Stimulated activated CD4-positive, alpha-beta T cell treated with anti-CD3 and anti-CD28 coated beads, Interleukin-15, amount 100 ng/mL, for 24 hours (primary cell): ENCODE data around the gene RALA.

Source experiments
- DNase-seq: peaks from one replicate; pipeline ENCODE4 v3.0.0-alpha.2; 2020

RALA gene

GRCh38 chr7:39623047-39623731 lies at the start of gene RALA:
Gene RALA (plus strand): TSS chr7:39623572. CDS start chr7:39686668, 63,096 bp downstream.
- peak; percentile 94 for DNase-seq

- DNase-seq = no peak
Measured at GRCh38 chr7:39574673-39575349, 48.6 kb upstream of the RALA start.

- DNase-seq = no peak
Measured at GRCh38 chr7:39577229-39577874, 46.0 kb upstream of the RALA start.

DNA sequence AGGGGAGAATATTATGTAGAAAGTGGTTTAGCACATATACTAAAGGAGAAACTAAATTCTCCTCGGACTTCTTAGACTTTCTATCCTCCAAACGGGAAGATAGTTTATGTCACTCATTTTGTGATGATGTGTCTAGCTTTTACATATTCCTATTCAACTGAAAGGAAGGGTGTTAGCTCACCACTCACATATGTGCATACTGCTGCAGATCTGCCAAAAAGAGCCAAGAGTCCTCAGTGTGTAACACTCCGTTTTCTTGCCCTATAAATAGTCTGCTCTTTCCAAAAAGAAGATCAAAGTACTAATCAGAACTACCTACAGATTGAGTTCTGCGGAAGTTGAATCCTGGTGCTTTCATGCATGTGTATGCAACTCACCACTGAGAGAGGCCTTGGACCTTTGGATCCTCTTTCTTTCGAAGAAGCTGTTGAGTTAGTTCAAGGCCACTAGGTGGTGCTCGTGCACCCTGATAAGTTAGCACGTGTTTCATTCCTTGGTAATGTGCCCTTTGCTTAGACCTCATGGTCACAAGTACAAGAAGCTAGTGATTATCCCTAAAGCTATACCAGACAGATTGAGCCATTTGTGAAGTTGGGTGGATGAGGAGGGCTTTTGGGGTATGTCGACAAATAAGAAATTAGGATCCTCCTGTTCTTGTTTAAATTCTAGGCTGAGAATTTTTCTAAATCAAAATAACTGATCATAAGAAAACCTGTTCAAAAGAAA lies 43.1 kb upstream of the RALA start:
- peak; percentile 81 for DNase-seq

DNA sequence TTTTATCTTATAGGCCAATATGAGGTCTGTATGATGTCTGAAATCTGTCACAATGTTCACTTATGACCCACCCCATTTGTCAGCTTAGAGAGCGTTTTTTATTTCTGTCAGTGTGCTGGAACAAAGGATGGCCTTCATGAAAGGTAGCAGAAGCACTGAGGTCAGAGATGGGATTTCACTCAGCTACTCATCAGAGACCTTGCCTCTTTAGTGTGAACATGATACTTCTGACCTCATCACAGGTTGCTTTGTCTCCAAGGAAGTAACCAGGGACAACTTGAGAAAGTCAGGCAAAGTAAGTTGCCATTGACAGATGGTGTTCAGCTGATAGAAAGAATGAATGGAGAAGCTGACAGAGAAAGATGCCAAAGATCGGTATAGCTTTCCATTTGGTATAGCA lies 40.8 kb upstream of the RALA start:
- DNase-seq = no peak

GRCh38 chr7:39583539-39583938 lies 39.8 kb upstream of the RALA start:
- no peak for DNase-seq

GRCh38 chr7:39587393-39587792 lies 36.0 kb upstream of the RALA start:
- DNase-seq = no peak

- no peak for DNase-seq
Measured at GRCh38 chr7:39588416-39588815, 35.0 kb upstream of the RALA start.

DNA sequence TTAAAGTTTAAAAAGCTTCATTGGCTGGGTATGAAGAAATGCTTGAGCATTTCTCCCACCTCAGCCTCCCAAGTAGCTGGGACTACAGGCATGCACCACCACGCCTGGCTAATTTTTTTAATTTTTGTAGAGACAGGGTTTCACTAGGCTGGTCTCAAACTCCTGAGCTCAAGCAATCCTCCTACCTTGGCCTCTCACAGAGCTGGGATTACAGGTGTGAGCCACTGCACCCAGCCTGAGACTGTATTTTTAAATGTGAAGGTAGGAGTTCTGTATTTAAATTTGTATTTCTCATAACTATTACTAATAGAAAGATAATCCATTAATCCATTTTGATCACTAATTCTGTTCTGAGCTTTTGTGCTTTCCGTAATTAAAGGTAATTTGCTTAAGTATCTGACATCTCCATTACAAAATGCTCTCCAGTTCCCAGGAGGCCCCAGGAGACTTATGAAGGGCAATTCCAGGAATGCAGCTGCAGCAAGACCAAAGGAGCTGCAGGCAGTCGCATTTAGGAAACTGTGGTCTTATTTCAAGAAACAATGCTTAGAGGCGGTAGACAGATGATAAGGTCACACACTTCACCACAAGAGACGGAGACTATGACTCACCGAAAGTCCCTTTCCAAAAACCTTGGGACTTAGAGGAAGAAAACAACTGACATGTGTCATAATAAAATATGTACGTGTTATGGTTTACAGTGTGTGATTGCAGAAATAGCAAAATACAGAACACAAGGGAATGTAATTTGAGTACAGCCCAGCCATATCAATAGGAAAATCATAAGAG lies 33.9 kb upstream of the RALA start:
- DNase-seq = peak; percentile 71

GRCh38 chr7:39592586-39592985 lies 30.8 kb upstream of the RALA start:
- DNase-seq = no peak

DNA sequence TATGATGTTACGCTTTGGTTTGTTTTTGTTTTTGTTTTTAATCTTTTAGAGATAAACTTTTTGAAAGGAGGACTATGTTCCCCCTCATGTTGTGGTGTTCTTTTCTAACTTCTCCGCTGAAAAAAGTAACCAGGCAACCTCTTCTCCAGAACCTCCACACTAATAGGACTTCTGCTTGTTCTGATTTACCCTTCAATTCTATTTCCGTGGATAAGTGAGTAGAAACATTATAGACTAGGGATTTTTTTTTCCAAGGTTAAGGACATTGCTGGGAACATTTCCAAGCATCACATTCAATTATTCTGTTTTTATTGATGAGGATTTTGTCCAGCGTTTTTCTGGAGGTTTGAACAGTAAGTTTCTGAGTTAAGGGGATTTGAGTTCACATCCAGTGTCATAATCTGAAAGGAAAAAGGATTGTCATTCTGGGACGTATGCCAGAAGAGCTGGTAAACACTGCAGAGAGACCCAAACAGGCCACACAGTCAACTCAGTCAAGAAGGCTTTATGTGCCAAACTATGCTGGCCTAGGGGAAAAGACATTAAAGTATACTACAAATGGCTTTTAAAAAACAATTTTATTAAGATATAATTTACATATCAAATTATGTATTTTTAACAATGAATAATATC lies 28.3 kb upstream of the RALA start:
- DNase-seq = no peak

DNA sequence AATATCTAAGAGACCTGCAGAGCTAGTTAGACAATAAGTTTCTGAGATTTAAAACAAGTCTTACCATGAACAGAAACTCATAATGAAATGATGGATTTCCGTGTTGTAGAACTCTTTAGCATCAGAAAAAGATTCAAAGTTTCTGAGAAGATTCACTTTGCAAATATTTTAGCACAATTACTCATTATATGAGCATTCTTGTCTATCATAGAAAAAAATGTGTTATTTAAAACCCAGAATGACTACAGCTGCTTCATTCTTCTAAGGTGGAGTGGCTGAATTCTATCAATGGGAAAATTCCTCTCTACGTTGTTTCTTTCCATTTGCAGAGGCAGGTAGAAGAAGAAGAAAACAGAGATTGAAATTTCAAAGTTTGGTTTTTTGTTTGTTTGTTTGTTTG lies 21.0 kb upstream of the RALA start:
- no peak for DNase-seq

DNA sequence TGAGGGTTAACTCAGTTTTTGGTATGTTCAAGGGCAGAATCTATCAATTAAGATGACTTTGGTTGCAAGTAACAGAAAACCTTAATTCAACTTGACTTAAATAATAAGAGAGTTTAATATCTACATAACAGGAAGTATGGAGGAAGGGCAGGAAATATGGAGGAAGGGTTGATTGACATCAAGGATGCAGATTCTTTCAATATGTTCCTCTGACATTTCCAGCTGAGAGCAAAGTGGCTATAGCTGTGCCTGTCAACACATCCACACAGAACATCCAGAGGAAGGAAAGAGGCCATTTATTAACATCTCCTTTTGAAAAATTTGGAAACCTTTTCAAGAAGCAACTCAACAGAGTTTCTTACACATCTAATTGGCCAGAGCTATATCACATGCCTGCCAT lies 19.4 kb upstream of the RALA start:
- DNase-seq = no peak

- no peak for DNase-seq
Measured at GRCh38 chr7:39605087-39605486, 18.3 kb upstream of the RALA start.

- no peak for DNase-seq
Measured at GRCh38 chr7:39606352-39606751, 17.0 kb upstream of the RALA start.

- no peak for DNase-seq
Measured at GRCh38 chr7:39606941-39607340, 16.4 kb upstream of the RALA start.

DNA sequence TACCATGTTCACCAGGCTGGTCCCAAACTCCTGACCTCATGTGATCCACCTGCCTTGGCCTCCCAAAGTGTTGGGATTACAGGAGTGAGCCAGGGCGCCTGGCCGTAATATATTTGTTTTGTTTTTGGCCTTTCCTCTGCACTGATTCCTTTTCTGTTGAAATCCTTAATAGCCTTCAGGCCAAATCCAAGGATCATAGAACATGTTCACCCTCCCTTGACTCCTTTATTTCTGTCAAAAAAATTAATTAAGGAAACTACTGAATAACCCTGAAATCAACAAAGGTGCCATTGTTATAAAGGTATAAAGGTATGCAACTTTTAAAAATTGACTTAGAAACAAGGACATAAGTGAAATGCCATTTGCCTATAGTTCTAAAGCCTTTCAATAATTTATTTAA lies 15.5 kb upstream of the RALA start:
- no peak for DNase-seq

- DNase-seq = no peak
Measured at GRCh38 chr7:39608278-39608677, 15.1 kb upstream of the RALA start.

GRCh38 chr7:39609113-39609934 lies 14.0 kb upstream of the RALA start:
- peak; percentile 34 for DNase-seq

DNA sequence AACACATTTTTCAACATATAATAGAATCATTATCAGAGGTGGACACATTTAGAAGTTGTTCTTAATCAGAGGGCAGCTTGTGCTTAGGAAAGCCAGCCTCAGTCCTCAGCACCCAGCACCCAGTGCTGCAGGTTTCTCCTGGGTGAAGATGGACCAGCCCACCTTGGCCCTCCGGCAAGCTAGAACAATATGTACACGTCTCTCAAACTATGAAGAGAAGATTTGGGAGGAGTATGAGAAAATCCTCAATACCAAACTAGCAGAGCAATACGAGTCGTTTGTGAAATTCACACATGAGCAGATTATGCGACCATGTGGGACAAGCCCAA lies 13.5 kb upstream of the RALA start:
- DNase-seq = no peak

- DNase-seq = no peak
Measured at GRCh38 chr7:39613577-39613976, 9.8 kb upstream of the RALA start.

DNA sequence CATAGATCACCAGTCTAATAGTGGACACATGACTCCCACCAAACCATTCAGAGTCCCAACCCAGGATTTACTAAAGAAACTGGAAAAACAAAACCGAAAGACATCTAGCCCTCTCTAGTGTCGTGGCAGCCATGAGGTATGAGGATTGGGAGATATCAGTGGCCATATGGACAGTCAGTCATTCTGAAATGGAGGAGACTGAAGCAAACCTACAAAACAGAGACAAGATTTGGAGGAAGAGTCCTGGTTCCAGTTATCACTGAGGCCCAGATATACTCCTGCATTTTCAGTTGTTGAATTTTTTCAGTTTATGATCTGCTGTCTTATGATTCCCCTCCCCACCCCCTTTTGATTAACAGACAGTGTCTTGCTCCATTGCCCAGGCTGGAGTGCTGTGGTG lies 9.1 kb upstream of the RALA start:
- no peak for DNase-seq
